NCI-H82 (cell line): ENCODE measurements around the gene WDR72.
"Not testable (repeated sequence)": the region's sequence is repeated elsewhere in the genome, so short reads cannot be mapped to it uniquely, and the experiment has no call there.

Experiments used
- DNase-seq: peaks from one replicate; lab custom pipeline; 2025; lab: John Stamatoyannopoulos, UW

The WDR72 gene

GRCh38 chr15:53590380-53590779, 169.1 kb downstream of the WDR72 start:
- DNase-seq, result no peak

GRCh38 chr15:53589520-53590057, 169.9 kb downstream of the WDR72 start:
- DNase-seq, result no peak

- DNase-seq, result no peak
These were observed 170.7 kb downstream of the WDR72 start for GRCh38 chr15:53588773-53589172.

GRCh38 chr15:53586799-53587198, 172.7 kb downstream of the WDR72 start:
- peak; percentile 80 for DNase-seq

- DNase-seq, result no peak
These were observed 177.9 kb downstream of the WDR72 start for GRCh38 chr15:53581513-53581912.

GRCh38 chr15:53580366-53580765, 179.1 kb downstream of the WDR72 start:
- DNase-seq, result no peak

- DNase-seq, result no peak
These were observed 182.6 kb downstream of the WDR72 start for GRCh38 chr15:53576841-53577240.

- no peak for DNase-seq
These were observed 186.4 kb downstream of the WDR72 start for GRCh38 chr15:53573091-53573490.

GRCh38 chr15:53569751-53570480, 189.5 kb downstream of the WDR72 start:
- DNase-seq, result no peak

GRCh38 chr15:53566912-53567311, 192.6 kb downstream of the WDR72 start:
- DNase-seq, result no peak

GRCh38 chr15:53565721-53566120, 193.7 kb downstream of the WDR72 start:
- DNase-seq, result no peak

- DNase-seq, result no peak
These were observed 194.8 kb downstream of the WDR72 start for GRCh38 chr15:53564647-53565046.

- DNase-seq, result no peak
These were observed 195.8 kb downstream of the WDR72 start for GRCh38 chr15:53563627-53564026.

GRCh38 chr15:53559364-53560277, 199.8 kb downstream of the WDR72 start:
- DNase-seq, result no peak

GRCh38 chr15:53558384-53558783, 201.1 kb downstream of the WDR72 start:
- no peak for DNase-seq

- no peak for DNase-seq
These were observed 204.2 kb downstream of the WDR72 start for GRCh38 chr15:53555226-53555625.

- no peak for DNase-seq
These were observed 209.7 kb downstream of the WDR72 start for GRCh38 chr15:53549697-53550305.

GRCh38 chr15:53548236-53548635, 211.2 kb downstream of the WDR72 start:
- DNase-seq, result no peak

- not testable (repeated sequence) for DNase-seq
These were observed 218.7 kb downstream of the WDR72 start for GRCh38 chr15:53540626-53541300.

- no peak for DNase-seq
These were observed 219.6 kb downstream of the WDR72 start for GRCh38 chr15:53539878-53540277.

- DNase-seq, result peak; percentile 99
These were observed 222.9 kb downstream of the WDR72 start for GRCh38 chr15:53536479-53537120.
